ENCODE data around the gene OR2T34. TPM values are rescaled to one million over a fixed set of nuclear protein-coding genes. Genes with fewer than 3 reads are reported as not detected.

Gene OR2T34
- total RNA-seq, 1 experiment from 2014 or later = not detected

- no peak overlapping the region for H4K5ac ChIP-seq (ENCODE audit: insufficient read length, low read depth, low read length)
- H3K56ac ChIP-seq (ENCODE audit: insufficient read length, low read depth, low read length) = no peak overlapping the region
Measured at GRCh38 chr1:248592655-248593054, 18.1 kb upstream of the OR2T34 start.

More at GRCh38 chr1:248592655-248593054, 18.1 kb upstream of the OR2T34 start:
- no peak overlapping the region for H2BK120ac ChIP-seq (ENCODE audit: low read depth, low read length, poor library complexity, severe bottlenecking)
- no peak for DNase-seq
- no peaks in the 10 kb centered on the region for H4K20me1 ChIP-seq (ENCODE audit: control insufficient read depth, insufficient read depth, insufficient read length)
- no peak overlapping the region for H3K9ac ChIP-seq (ENCODE audit: extremely low read depth, insufficient read length, low read length)
- no peak overlapping the region for H3T11ph ChIP-seq (ENCODE audit: low read length)
- H2AK5ac ChIP-seq (ENCODE audit: insufficient read length, low read length) = no peak overlapping the region
- no peak overlapping the region for H2BK20ac ChIP-seq (ENCODE audit: low read depth, low read length, poor library complexity, severe bottlenecking)
- H3K14ac ChIP-seq (ENCODE audit: insufficient read depth, low read length) = no peak overlapping the region
- H3K4me2 ChIP-seq (ENCODE audit: insufficient read depth, insufficient read length, low read length) = no peak overlapping the region
- H4K91ac ChIP-seq (ENCODE audit: insufficient read length, low read depth, low read length) = no peak overlapping the region
- H3K23me2 ChIP-seq (ENCODE audit: insufficient read length, low read depth, low read length, poor library complexity, severe bottlenecking) = no peaks in the 10 kb centered on the region
- H3K4ac ChIP-seq (ENCODE audit: low read depth, low read length) = no peak overlapping the region
- peaks cover 75% of the 10 kb centered on the region for H3K9me3 ChIP-seq (ENCODE audit: control insufficient read depth, low read depth, low read length)
- no peaks in the 10 kb centered on the region for H3K79me1 ChIP-seq (ENCODE audit: insufficient read depth, low read depth, low read length, poor library complexity, severe bottlenecking)
- no peak overlapping the region for H3K23ac ChIP-seq (ENCODE audit: insufficient read length, low read depth, low read length)
- no CpG with 5 or more reads among the region's 1 CpG for WGBS (ENCODE audit: extremely low coverage, insufficient read length, low lambda C conversion rate)
- H3K27me3 ChIP-seq (ENCODE audit: insufficient read depth, low read length) = no peaks in the 10 kb centered on the region
- H3K27ac Mint-ChIP-seq = no peak overlapping the region
- H2AFZ ChIP-seq (ENCODE audit: low read length) = no peak overlapping the region
- H2BK12ac ChIP-seq (ENCODE audit: insufficient read length, low read depth, low read length) = no peak overlapping the region
- H3K79me2 ChIP-seq (ENCODE audit: insufficient read depth, low read length) = no peaks in the 10 kb centered on the region
- no peak overlapping the region for H4K8ac ChIP-seq (replicated peaks; ENCODE audit: insufficient read length, low read depth, low read length)
- TF ChIP-seq CTCF (conservative IDR thresholded peaks at IDR 0.05) = no peak
- H3K27me3 Mint-ChIP-seq (ENCODE audit: low read depth) = no peaks in the 10 kb centered on the region; the same call in 1 of the 2 replicates
- H3K4me3 Mint-ChIP-seq = no peak overlapping the region
- no peak overlapping the region for H2BK15ac ChIP-seq (ENCODE audit: low read depth, low read length)
- no peak overlapping the region for H3K18ac ChIP-seq (ENCODE audit: insufficient read length, low read depth, low read length)
- no peaks in the 10 kb centered on the region for H3K4me1 Mint-ChIP-seq
- peaks cover 2 to 24% (median 6%) of the 10 kb centered on the region in 3 experiments; a peak in 4 of 7 replicates for H3K36me3 Mint-ChIP-seq (ENCODE audit: insufficient read depth in 1 of 3, low read depth in 3 of 3)
- H3K27ac ChIP-seq (ENCODE audit: insufficient read length, low read depth, low read length) = no peak overlapping the region
- H3K4me1 ChIP-seq (ENCODE audit: insufficient read depth, low read length) = no peaks in the 10 kb centered on the region
- H3K9me3 Mint-ChIP-seq = peaks cover 78 to 86% of the 10 kb centered on the region in 2 experiments
- no peak overlapping the region for H2BK5ac ChIP-seq (ENCODE audit: insufficient read length, low read length)
